GM23338 (cell line): ENCODE measurements around the gene MAPKAPK2. TPM values are rescaled to one million over a fixed set of nuclear protein-coding genes. Genes with fewer than 3 reads are reported as not detected.

Experiments
- ATAC-seq: fragments of 200-7000 bp; cut with Tn5 transposase; 3 replicates; pipeline ENCODE4 v1.9.1; 2020
- DNase-seq: peaks from one replicate; pipeline ENCODE4 v3.0.0-alpha.2; 2015; ENCODE audit warnings: low spot score
- H2AFZ ChIP-seq: fragments of 200-600 bp; sonication (generic); 2 replicates; pipeline ENCODE4 v1.8.0; 2016; ENCODE audit warnings: antibody characterized with exemption, mild to moderate bottlenecking, moderate library complexity
- H3F3A ChIP-seq: fragments of 200-600 bp; sonication (generic); replicated peaks from 2 replicates; pipeline ENCODE4 v1.8.0; 2017; ENCODE audit warnings: antibody characterized with exemption, mixed run types, low read depth
- H3K27ac ChIP-seq: fragments of 200-600 bp; sonication (generic); 2 replicates; pipeline ENCODE4 v1.6.1; 2016; ENCODE audit warnings: low read depth
- H3K27me3 ChIP-seq: fragments of 200-600 bp; sonication (generic); 2 replicates; pipeline ENCODE4 v1.8.0; 2016; ENCODE audit warnings: mild to moderate bottlenecking, mixed run types, moderate library complexity; ENCODE audit not compliant: insufficient read depth
- H3K36me3 ChIP-seq: fragments of 200-600 bp; sonication (generic); 2 replicates; pipeline ENCODE4 v1.8.0; 2016; ENCODE audit warnings: mild to moderate bottlenecking; ENCODE audit not compliant: insufficient read depth
- H3K4me1 ChIP-seq: fragments of 200-600 bp; sonication (generic); 2 replicates; pipeline ENCODE4 v1.8.0; 2016; ENCODE audit warnings: mild to moderate bottlenecking, moderate library complexity; ENCODE audit not compliant: insufficient read depth
- H3K4me2 ChIP-seq: fragments of 200-600 bp; sonication (generic); 2 replicates; pipeline ENCODE4 v1.7.1; 2017; ENCODE audit warnings: mixed run types
- H3K4me3 ChIP-seq: fragments of 200-600 bp; sonication (generic); 2 replicates; pipeline ENCODE4 v1.6.1; 2016; ENCODE audit warnings: mixed run types
- H3K79me2 ChIP-seq: fragments of 200-600 bp; sonication (generic); replicated peaks from 2 replicates; pipeline ENCODE4 v1.8.0; 2017; ENCODE audit warnings: mild to moderate bottlenecking; ENCODE audit not compliant: insufficient read depth
- H3K9me2 ChIP-seq: fragments of 200-600 bp; sonication (generic); 2 replicates; pipeline ENCODE4 v1.8.0; 2017; ENCODE audit not compliant: insufficient read depth
- H4K20me1 ChIP-seq: fragments of 200-600 bp; sonication (generic); replicated peaks from 2 replicates; pipeline ENCODE4 v1.8.0; 2017; ENCODE audit warnings: mild to moderate bottlenecking; ENCODE audit not compliant: insufficient read depth
- H3K27ac Mint-ChIP-seq: 2 replicates; pipeline ENCODE4 v1.8.0; 2020; ENCODE audit warnings: inconsistent platforms, mild to moderate bottlenecking, moderate library complexity, mixed read lengths
- H3K27me3 Mint-ChIP-seq: 3 replicates; pipeline ENCODE4 v1.8.0; 2022; ENCODE audit warnings: low read depth, mild to moderate bottlenecking, moderate library complexity, mixed read lengths, inconsistent platforms; ENCODE audit not compliant: insufficient read depth, poor library complexity
- H3K36me3 Mint-ChIP-seq: 3 replicates; pipeline ENCODE4 v1.8.0; 2021; ENCODE audit warnings: low read depth, mild to moderate bottlenecking, inconsistent platforms, moderate library complexity, mixed read lengths
- H3K4me1 Mint-ChIP-seq: 3 replicates; pipeline ENCODE4 v1.8.0; 2020; ENCODE audit warnings: mild to moderate bottlenecking, inconsistent platforms, mixed read lengths
- H3K4me3 Mint-ChIP-seq: 3 replicates; pipeline ENCODE4 v1.8.0; 2021; ENCODE audit warnings: moderate library complexity, mild to moderate bottlenecking, inconsistent platforms, mixed read lengths
- H3K9me3 Mint-ChIP-seq: 3 replicates; pipeline ENCODE4 v1.8.0; 2020; ENCODE audit warnings: moderate library complexity, mild to moderate bottlenecking, inconsistent platforms, mixed read lengths
- CREB1 ChIP-seq: fragments of 250-450 bp; sonication (Bioruptor Pico); IDR thresholded peaks from 2 replicates; pipeline ENCODE4 v1.5.0; 2020; ENCODE audit warnings: low read depth, mild to moderate bottlenecking, moderate library complexity
- EZH2phosphoT487 ChIP-seq: fragments of 200-600 bp; sonication (generic); IDR thresholded peaks from one replicate; pipeline ENCODE4 v1.8.1; 2018; ENCODE audit warnings: antibody characterized with exemption; ENCODE audit not compliant: unreplicated experiment
- JUNB ChIP-seq: IDR thresholded peaks from one replicate; pipeline ENCODE4 v1.6.1; 2016; ENCODE audit warnings: antibody characterized with exemption; ENCODE audit not compliant: unreplicated experiment
- NANOG ChIP-seq: IDR thresholded peaks from 2 replicates; pipeline ENCODE4 v1.6.1; 2016; ENCODE audit warnings: antibody characterized with exemption, borderline replicate concordance
- POLR2AphosphoS5 ChIP-seq: IDR thresholded peaks from 2 replicates; pipeline ENCODE4 v1.6.1; 2016; ENCODE audit warnings: antibody characterized with exemption, low read depth
- STAT1 ChIP-seq: IDR thresholded peaks from one replicate; pipeline ENCODE4 v1.6.1; 2016; ENCODE audit warnings: antibody characterized with exemption; ENCODE audit not compliant: unreplicated experiment
- ZNF331 ChIP-seq: fragments of 250-450 bp; sonication (Bioruptor Pico); IDR thresholded peaks from 2 replicates; pipeline ENCODE4 v1.5.0; 2020; ENCODE audit warnings: low read depth, mild to moderate bottlenecking, moderate library complexity
- polyA plus RNA-seq: library from polyadenylated mRNA; unstranded; fragments of >200 nt; fragmentation: Nextera tagmentation; extraction: Ambion mirVana; gene quantifications from 2 replicates; pipeline ENCODE4 v1.2.1, GENCODE V29; 2016
- total RNA-seq: library from RNA; depleted of rRNA; stranded (reverse); fragments of >200 nt; shearing (Covaris generic); gene quantifications from 2 replicates; pipeline ENCODE4 v1.2.3, GENCODE V29; 2014
- TF ChIP-seq, protein P1 (sequence below): fragments of 250-450 bp; sonication (Bioruptor Pico); IDR thresholded peaks from 2 replicates; pipeline ENCODE4 v1.5.0; 2020; ENCODE audit warnings: mild to moderate bottlenecking, moderate library complexity
- TF ChIP-seq, protein P2 (sequence below): IDR thresholded peaks from 2 replicates; pipeline ENCODE4 v1.6.1; 2016; ENCODE audit warnings: antibody characterized with exemption
- TF ChIP-seq, protein P3 (sequence below), 2 experiments: fragments of 200-600 bp in 1 of 2; sonication (generic) in 1 of 2; conservative IDR thresholded peaks; 2 replicates each; pipeline versions ENCODE4 v1.5.1 to v1.6.1; 2016 to 2017; ENCODE audit warnings: antibody characterized with exemption in 2 of 2, low read depth in 2 of 2, mild to moderate bottlenecking in 2 of 2, moderate library complexity in 1 of 2

MAPKAPK2 gene
- total and polyA plus RNA-seq, 2 experiments from 2014 or later: 10.1 to 30.4 TPM

DNA sequence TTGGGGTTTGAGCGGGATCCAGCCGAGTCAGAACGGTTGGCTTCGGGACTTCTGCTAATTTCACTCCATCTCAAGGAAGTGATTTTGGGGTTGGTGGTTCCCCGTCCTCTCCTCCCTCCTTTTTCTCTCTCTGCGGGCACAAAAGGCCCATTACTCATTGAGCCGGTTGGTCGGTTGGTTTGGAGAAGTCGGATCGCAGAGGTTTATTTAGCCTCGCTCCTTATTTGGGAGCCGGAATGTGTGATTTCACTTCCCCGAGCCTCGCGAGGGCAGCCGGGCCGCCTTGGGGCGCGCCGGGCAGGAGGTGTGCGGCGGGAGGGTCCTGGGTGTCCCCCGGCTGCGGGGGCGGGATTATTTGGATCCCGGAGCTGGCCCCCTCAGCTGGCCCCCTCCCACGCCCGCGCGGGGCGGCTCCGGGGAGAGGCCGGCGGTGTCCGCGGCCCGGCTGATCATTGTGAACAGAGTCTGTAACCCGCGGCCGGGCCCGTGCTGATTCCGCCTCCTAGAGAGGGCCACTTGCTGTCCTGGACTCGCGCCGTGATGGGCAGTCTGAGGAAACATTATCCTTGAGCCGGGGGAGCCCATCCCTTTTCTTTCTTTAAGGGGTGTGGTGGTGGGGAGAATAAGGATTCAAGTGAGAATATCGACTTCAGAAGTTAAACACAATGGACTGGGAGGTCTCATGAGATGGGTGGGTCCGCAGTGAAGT lies 1.2 kb downstream of the MAPKAPK2 start:
- TF ChIP-seq POLR2AphosphoS5 (no peak), NANOG (no peak), JUNB (no peak), CREB1 (CRISPR knock-in tag) (no peak), ZNF331 (CRISPR knock-in tag) (no peak), EZH2phosphoT487 (no peak), STAT1 (no peak)
- TF ChIP-seq, protein P1, sequence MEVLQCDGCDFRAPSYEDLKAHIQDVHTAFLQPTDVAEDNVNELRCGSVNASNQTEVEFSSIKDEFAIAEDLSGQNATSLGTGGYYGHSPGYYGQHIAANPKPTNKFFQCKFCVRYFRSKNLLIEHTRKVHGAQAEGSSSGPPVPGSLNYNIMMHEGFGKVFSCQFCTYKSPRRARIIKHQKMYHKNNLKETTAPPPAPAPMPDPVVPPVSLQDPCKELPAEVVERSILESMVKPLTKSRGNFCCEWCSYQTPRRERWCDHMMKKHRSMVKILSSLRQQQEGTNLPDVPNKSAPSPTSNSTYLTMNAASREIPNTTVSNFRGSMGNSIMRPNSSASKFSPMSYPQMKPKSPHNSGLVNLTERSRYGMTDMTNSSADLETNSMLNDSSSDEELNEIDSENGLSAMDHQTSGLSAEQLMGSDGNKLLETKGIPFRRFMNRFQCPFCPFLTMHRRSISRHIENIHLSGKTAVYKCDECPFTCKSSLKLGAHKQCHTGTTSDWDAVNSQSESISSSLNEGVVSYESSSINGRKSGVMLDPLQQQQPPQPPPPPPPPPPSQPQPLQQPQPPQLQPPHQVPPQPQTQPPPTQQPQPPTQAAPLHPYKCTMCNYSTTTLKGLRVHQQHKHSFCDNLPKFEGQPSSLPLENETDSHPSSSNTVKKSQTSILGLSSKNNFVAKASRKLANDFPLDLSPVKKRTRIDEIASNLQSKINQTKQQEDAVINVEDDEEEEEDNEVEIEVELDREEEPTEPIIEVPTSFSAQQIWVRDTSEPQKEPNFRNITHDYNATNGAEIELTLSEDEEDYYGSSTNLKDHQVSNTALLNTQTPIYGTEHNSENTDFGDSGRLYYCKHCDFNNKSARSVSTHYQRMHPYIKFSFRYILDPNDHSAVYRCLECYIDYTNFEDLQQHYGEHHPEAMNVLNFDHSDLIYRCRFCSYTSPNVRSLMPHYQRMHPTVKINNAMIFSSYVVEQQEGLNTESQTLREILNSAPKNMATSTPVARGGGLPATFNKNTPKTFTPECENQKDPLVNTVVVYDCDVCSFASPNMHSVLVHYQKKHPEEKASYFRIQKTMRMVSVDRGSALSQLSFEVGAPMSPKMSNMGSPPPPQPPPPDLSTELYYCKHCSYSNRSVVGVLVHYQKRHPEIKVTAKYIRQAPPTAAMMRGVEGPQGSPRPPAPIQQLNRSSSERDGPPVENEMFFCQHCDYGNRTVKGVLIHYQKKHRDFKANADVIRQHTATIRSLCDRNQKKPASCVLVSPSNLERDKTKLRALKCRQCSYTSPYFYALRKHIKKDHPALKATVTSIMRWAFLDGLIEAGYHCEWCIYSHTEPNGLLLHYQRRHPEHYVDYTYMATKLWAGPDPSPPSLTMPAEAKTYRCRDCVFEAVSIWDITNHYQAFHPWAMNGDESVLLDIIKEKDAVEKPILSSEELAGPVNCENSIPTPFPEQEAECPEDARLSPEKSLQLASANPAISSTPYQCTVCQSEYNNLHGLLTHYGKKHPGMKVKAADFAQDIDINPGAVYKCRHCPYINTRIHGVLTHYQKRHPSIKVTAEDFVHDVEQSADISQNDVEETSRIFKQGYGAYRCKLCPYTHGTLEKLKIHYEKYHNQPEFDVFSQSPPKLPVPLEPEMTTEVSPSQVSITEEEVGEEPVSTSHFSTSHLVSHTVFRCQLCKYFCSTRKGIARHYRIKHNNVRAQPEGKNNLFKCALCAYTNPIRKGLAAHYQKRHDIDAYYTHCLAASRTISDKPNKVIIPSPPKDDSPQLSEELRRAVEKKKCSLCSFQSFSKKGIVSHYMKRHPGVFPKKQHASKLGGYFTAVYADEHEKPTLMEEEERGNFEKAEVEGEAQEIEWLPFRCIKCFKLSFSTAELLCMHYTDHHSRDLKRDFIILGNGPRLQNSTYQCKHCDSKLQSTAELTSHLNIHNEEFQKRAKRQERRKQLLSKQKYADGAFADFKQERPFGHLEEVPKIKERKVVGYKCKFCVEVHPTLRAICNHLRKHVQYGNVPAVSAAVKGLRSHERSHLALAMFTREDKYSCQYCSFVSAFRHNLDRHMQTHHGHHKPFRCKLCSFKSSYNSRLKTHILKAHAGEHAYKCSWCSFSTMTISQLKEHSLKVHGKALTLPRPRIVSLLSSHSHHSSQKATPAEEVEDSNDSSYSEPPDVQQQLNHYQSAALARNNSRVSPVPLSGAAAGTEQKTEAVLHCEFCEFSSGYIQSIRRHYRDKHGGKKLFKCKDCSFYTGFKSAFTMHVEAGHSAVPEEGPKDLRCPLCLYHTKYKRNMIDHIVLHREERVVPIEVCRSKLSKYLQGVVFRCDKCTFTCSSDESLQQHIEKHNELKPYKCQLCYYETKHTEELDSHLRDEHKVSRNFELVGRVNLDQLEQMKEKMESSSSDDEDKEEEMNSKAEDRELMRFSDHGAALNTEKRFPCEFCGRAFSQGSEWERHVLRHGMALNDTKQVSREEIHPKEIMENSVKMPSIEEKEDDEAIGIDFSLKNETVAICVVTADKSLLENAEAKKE (CRISPR knock-in tag): no peak
- TF ChIP-seq, protein P2, sequence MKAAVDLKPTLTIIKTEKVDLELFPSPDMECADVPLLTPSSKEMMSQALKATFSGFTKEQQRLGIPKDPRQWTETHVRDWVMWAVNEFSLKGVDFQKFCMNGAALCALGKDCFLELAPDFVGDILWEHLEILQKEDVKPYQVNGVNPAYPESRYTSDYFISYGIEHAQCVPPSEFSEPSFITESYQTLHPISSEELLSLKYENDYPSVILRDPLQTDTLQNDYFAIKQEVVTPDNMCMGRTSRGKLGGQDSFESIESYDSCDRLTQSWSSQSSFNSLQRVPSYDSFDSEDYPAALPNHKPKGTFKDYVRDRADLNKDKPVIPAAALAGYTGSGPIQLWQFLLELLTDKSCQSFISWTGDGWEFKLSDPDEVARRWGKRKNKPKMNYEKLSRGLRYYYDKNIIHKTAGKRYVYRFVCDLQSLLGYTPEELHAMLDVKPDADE: no peak
- TF ChIP-seq, protein P3, sequence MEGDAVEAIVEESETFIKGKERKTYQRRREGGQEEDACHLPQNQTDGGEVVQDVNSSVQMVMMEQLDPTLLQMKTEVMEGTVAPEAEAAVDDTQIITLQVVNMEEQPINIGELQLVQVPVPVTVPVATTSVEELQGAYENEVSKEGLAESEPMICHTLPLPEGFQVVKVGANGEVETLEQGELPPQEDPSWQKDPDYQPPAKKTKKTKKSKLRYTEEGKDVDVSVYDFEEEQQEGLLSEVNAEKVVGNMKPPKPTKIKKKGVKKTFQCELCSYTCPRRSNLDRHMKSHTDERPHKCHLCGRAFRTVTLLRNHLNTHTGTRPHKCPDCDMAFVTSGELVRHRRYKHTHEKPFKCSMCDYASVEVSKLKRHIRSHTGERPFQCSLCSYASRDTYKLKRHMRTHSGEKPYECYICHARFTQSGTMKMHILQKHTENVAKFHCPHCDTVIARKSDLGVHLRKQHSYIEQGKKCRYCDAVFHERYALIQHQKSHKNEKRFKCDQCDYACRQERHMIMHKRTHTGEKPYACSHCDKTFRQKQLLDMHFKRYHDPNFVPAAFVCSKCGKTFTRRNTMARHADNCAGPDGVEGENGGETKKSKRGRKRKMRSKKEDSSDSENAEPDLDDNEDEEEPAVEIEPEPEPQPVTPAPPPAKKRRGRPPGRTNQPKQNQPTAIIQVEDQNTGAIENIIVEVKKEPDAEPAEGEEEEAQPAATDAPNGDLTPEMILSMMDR (conservative IDR thresholded peaks at IDR 0.05; ENCODE audit: low read depth in 2 of 2): no peak
- H4K20me1 ChIP-seq: peaks cover 38% of the 10 kb centered on the region
- Mint-ChIP-seq H3K4me1 (peaks cover 52% of the 10 kb centered on the region), H3K9me3 (no peaks in the 10 kb centered on the region), H3K36me3 (peaks cover 3% of the 10 kb centered on the region; the same call in 1 of the 3 replicates), H3K4me3 (peak overlapping the region; percentile 94), H3K27ac (peak overlapping the region; percentile 77), H3K27me3 (peaks cover 39% of the 10 kb centered on the region)
- H3K27me3 ChIP-seq: peaks cover 43% of the 10 kb centered on the region
- peak; percentile 75 for DNase-seq
- no peaks in the 10 kb centered on the region for H3K9me2 ChIP-seq
- ATAC-seq: peak; percentile 21
- peaks cover 42% of the 10 kb centered on the region for H3K4me1 ChIP-seq
- H2AFZ ChIP-seq: peak overlapping the region; percentile 48
- no peaks in the 10 kb centered on the region for H3K36me3 ChIP-seq
- 0 out of 2 replicates have a peak overlapping the region, but pooled peaks have one; percentile 40 for H3K27ac ChIP-seq
- peak overlapping the region; percentile 78 for H3K4me3 ChIP-seq
- H3K4me2 ChIP-seq: peak overlapping the region; percentile 86
- H3F3A ChIP-seq: peaks cover 11% of the 10 kb centered on the region; the same call in 1 of the 2 replicates
- peaks cover 43% of the 10 kb centered on the region for H3K79me2 ChIP-seq
